Thymus (tissue), 11 donors: Measurements from ENCODE around the gene AGFG1. TPM values are rescaled to one million over a fixed set of nuclear protein-coding genes. Genes with fewer than 3 reads are reported as not detected.

ENCODE experiments used
- DNase-seq, 9 donors: peaks; one replicate each; pipeline ENCODE4 v3.0.0-alpha.2; 2013; ENCODE audit warnings: low spot score in 9 of 9, low read depth in 6 of 9, missing footprints in 1 of 9
- H3K27ac ChIP-seq, 2 donors: one replicate each; pipeline ENCODE4 v1.5.1; 2013; ENCODE audit warnings: control low read depth in 1 of 2, low read depth in 1 of 2, low read length in 1 of 2, mild to moderate bottlenecking in 1 of 2, moderate library complexity in 1 of 2
- H3K27me3 ChIP-seq, 2 donors: one replicate each; pipeline ENCODE4 v1.5.1; 2013; ENCODE audit warnings: low read length in 1 of 2; ENCODE audit not compliant: control insufficient read depth in 2 of 2, insufficient read depth in 1 of 2
- H3K36me3 ChIP-seq, 2 donors: one replicate each; pipeline ENCODE4 v1.5.1; 2013; ENCODE audit warnings: low read length in 1 of 2, mild to moderate bottlenecking in 1 of 2, moderate library complexity in 1 of 2; ENCODE audit not compliant: control insufficient read depth in 2 of 2, insufficient read depth in 2 of 2
- H3K4me1 ChIP-seq, 2 donors: one replicate each; pipeline ENCODE4 v1.5.1; 2013; ENCODE audit warnings: low read length in 2 of 2; ENCODE audit not compliant: control insufficient read depth in 2 of 2, insufficient read depth in 2 of 2
- H3K4me3 ChIP-seq, 2 donors: one replicate each; pipeline ENCODE4 v1.5.1; 2013; ENCODE audit warnings: low read length in 2 of 2, control low read depth in 1 of 2, mild to moderate bottlenecking in 1 of 2
- H3K9me3 ChIP-seq, 2 donors: one replicate each; pipeline ENCODE4 v1.5.1; 2013; ENCODE audit warnings: low read length in 1 of 2, mild to moderate bottlenecking in 1 of 2; ENCODE audit not compliant: control insufficient read depth in 2 of 2, insufficient read depth in 1 of 2
- WGBS: extraction: QIAGEN DNeasy Blood & Tissue Kit; methylation state at CpG from one replicate; pipeline ENCODE4 v1.1.7; 2013; 5-methylcytosine and 5-hydroxymethylcytosine counted together
- polyA plus RNA-seq: library from polyadenylated mRNA; stranded (reverse); fragments of 200-250 nt; gene quantifications from one replicate; pipeline ENCODE4 v1.2.3, GENCODE V29; 2013
- total RNA-seq: library from RNA; stranded (reverse); fragments of 120-200 nt; gene quantifications from one replicate; pipeline ENCODE4 v1.2.4, GENCODE V29; 2013
- donor health status: healthy.

The AGFG1 gene
- total and polyA plus RNA-seq, 2 donors = 47.4 to 56.3 TPM

- no peaks in the 10 kb centered on the region for H3K9me3 ChIP-seq
- no peak for DNase-seq
- WGBS = 68% methylated on average over 5 of the region's 5 CpGs
- no peak overlapping the region for H3K27ac ChIP-seq
- H3K4me1 ChIP-seq = peaks cover 5 to 19% of the 10 kb centered on the region in 2 donors
- H3K36me3 ChIP-seq = no peaks in the 10 kb centered on the region
- no peaks in the 10 kb centered on the region for H3K27me3 ChIP-seq
- H3K4me3 ChIP-seq = no peak overlapping the region
Observed at GRCh38 chr2:227466887-227467600, 4.9 kb upstream of the AGFG1 start.

GRCh38 chr2:227471412-227471811 lies 544 bp upstream of the AGFG1 start:
- Histone ChIP-seq H3K4me3 (no peak overlapping the region), H3K36me3 (no peaks in the 10 kb centered on the region), H3K9me3 (no peaks in the 10 kb centered on the region), H3K4me1 (peaks cover 3 to 8% of the 10 kb centered on the region in 2 donors), H3K27me3 (no peaks in the 10 kb centered on the region), H3K27ac (no peak overlapping the region)
- no peak for DNase-seq
- 95% methylated on average over 7 of the region's 7 CpGs for WGBS

GRCh38 chr2:227472265-227473121 lies 537 bp downstream of the AGFG1 start:
- Histone ChIP-seq H3K27me3 (no peaks in the 10 kb centered on the region), H3K27ac (peak overlapping the region; percentile 58 to 91), H3K9me3 (no peaks in the 10 kb centered on the region), H3K4me3 (peak overlapping the region; percentile 73 to 99), H3K4me1 (peaks cover 3 to 4% of the 10 kb centered on the region in 2 donors), H3K36me3 (no peaks in the 10 kb centered on the region)
- WGBS = under 1% methylated on average over 106 of the region's 106 CpGs
- DNase-seq = peak in 7 of 9 donors; percentile 29 to 69 (median 44)

GRCh38 chr2:227473122-227473461 lies 1.1 kb downstream of the AGFG1 start:
- Histone ChIP-seq H3K4me3 (peak overlapping the region; percentile 73 to 99), H3K36me3 (no peaks in the 10 kb centered on the region), H3K27me3 (no peaks in the 10 kb centered on the region), H3K27ac (no peak overlapping the region), H3K4me1 (peaks cover 3 to 4% of the 10 kb centered on the region in 2 donors), H3K9me3 (no peaks in the 10 kb centered on the region)
- DNase-seq = no peak
- 9% methylated on average over 9 of the region's 9 CpGs for WGBS

- Histone ChIP-seq H3K27me3 (no peaks in the 10 kb centered on the region), H3K4me3 (no peak overlapping the region), H3K36me3 (no peaks in the 10 kb centered on the region), H3K27ac (no peak overlapping the region), H3K9me3 (no peaks in the 10 kb centered on the region), H3K4me1 (peaks cover 3 to 4% of the 10 kb centered on the region in 2 donors)
- WGBS = 92% methylated on average over 2 of the region's 2 CpGs
- no peak for DNase-seq
Observed at GRCh38 chr2:227473806-227474205, 1.9 kb downstream of the AGFG1 start.

- no peaks in the 10 kb centered on the region for H3K9me3 ChIP-seq
- DNase-seq = no peak
- WGBS = 84% methylated on average over 3 of the region's 3 CpGs
- no peaks in the 10 kb centered on the region for H3K36me3 ChIP-seq
- H3K27ac ChIP-seq = no peak overlapping the region
- H3K27me3 ChIP-seq = no peaks in the 10 kb centered on the region
- H3K4me3 ChIP-seq = no peak overlapping the region
- H3K4me1 ChIP-seq = peaks cover 3 to 4% of the 10 kb centered on the region in 2 donors
Observed at GRCh38 chr2:227474410-227474809, 2.5 kb downstream of the AGFG1 start.

- Histone ChIP-seq H3K4me1 (peaks cover 4 to 6% of the 10 kb centered on the region in 2 donors), H3K27ac (no peak overlapping the region), H3K9me3 (no peaks in the 10 kb centered on the region), H3K4me3 (no peak overlapping the region), H3K27me3 (no peaks in the 10 kb centered on the region), H3K36me3 (no peaks in the 10 kb centered on the region)
- over 99% methylated on average over 4 of the region's 4 CpGs for WGBS
- no peak for DNase-seq
Observed at GRCh38 chr2:227477291-227477690, 5.3 kb downstream of the AGFG1 start.

GRCh38 chr2:227479865-227480475 lies 8.0 kb downstream of the AGFG1 start:
- Histone ChIP-seq H3K4me3 (no peak overlapping the region), H3K27ac (no peak overlapping the region), H3K4me1 (peaks cover 0 to 2% of the 10 kb centered on the region in 2 donors), H3K27me3 (no peaks in the 10 kb centered on the region), H3K9me3 (no peaks in the 10 kb centered on the region), H3K36me3 (no peaks in the 10 kb centered on the region)
- 58% methylated on average over 2 of the region's 2 CpGs for WGBS
- peak in 1 of 9 donors; percentile 46 for DNase-seq

- no peak for DNase-seq
- peaks cover 0 to 2% of the 10 kb centered on the region in 2 donors for H3K4me1 ChIP-seq
- WGBS = 94% methylated on average over 2 of the region's 2 CpGs
- no peak overlapping the region for H3K27ac ChIP-seq
- no peaks in the 10 kb centered on the region for H3K9me3 ChIP-seq
- no peaks in the 10 kb centered on the region for H3K36me3 ChIP-seq
- no peak overlapping the region for H3K4me3 ChIP-seq
- no peaks in the 10 kb centered on the region for H3K27me3 ChIP-seq
Observed at GRCh38 chr2:227480528-227480927, 8.6 kb downstream of the AGFG1 start.
